ENCODE results near the gene UBE2J2.

Gene UBE2J2

DNA sequence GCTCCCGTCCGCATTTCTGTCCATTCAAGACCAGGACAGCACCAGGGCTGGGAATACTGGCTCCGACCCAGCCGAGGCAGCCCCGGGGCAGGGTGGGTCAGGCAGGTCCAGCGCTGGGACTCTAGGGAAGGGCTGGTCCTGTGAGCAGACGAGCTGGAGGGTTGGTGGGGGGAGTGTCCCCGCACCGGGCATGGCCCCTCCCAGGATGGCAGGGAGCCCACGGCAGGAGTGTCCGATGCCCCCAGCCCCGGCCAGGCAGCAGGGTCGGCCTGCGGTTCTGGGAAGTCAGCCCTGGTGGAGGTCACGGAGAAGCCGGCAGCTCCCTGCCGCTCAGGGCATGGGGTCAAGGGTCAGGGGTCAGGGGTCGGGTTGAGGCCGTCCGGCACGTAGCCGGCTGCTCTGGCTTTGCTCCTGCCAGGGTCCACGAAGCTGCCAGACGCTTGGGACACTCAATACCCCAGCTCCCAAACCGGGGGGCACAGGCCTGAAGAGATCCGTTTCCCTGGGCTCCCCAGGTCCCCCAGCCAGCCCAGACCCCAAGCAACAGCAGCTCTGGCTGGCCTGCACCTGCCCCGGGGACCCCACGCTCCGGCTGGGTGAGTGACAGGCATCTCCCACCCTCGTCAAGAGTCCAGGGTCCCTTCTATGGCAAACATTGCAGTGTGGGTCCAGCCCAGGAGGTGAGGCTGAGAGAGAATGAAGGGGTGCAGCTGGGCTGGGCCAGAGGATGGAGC lies 33.9 kb downstream of the UBE2J2 start:
- no peak overlapping the region for H3K9ac ChIP-seq (ENCODE audit: low read length)
- WGBS: 75% methylated on average over 28 of the region's 30 CpGs
- no peak overlapping the region for H2BK5ac ChIP-seq (ENCODE audit: low read depth, low read length, poor library complexity, severe bottlenecking)
- no peak overlapping the region for H2BK120ac ChIP-seq (ENCODE audit: low read depth, low read length)
- H3K4ac ChIP-seq (ENCODE audit: low read depth in 1 of 2, low read length in 2 of 2): no peak overlapping the region
- H3K14ac ChIP-seq (ENCODE audit: low read length in 2 of 2): no peak overlapping the region
- H3K23ac ChIP-seq (ENCODE audit: low read length in 2 of 2): no peak overlapping the region
- H3K36me3 ChIP-seq (ENCODE audit: control insufficient read depth in 1 of 2, insufficient read depth in 2 of 2, low read depth in 1 of 2, low read length in 2 of 2): peaks cover 0 to 36% of the 10 kb centered on the region in 2 experiments
- no peak overlapping the region for H2BK12ac ChIP-seq (ENCODE audit: low read length in 2 of 2)
- H2AFZ ChIP-seq (ENCODE audit: low read depth, low read length): no peak overlapping the region
- DNase-seq: no peak
- no peak overlapping the region for H3K4me3 ChIP-seq (ENCODE audit: insufficient read depth in 1 of 2, low read depth in 1 of 2, low read length in 2 of 2)
- H3K79me1 ChIP-seq (replicated peaks; ENCODE audit: low read length, poor library complexity, severe bottlenecking): no peaks in the 10 kb centered on the region
- H3K4me2 ChIP-seq (ENCODE audit: low read length, poor library complexity, severe bottlenecking): no peak overlapping the region
- H3K4me1 ChIP-seq (ENCODE audit: control insufficient read depth, insufficient read depth, low read depth, low read length): peaks cover 41% of the 10 kb centered on the region
- peaks cover 0 to 38% of the 10 kb centered on the region in 2 experiments for H3K27me3 ChIP-seq (ENCODE audit: control insufficient read depth in 1 of 2, insufficient read depth in 1 of 2, low read length in 2 of 2)
- H3K18ac ChIP-seq (ENCODE audit: low read depth in 1 of 2, low read length in 2 of 2): no peak overlapping the region
- no peak overlapping the region for H2AK5ac ChIP-seq (ENCODE audit: low read length, severe bottlenecking)
- no peaks in the 10 kb centered on the region for H3K9me3 ChIP-seq (ENCODE audit: control insufficient read depth, low read length)
- no peak overlapping the region for H4K8ac ChIP-seq (ENCODE audit: low read length)
- no peak overlapping the region for H2BK15ac ChIP-seq (ENCODE audit: low read depth, poor library complexity, severe bottlenecking)
- no peak overlapping the region for H3K27ac ChIP-seq (ENCODE audit: low read length, poor library complexity, severe bottlenecking)
- no peak overlapping the region for H4K91ac ChIP-seq (ENCODE audit: low read length)

DNA sequence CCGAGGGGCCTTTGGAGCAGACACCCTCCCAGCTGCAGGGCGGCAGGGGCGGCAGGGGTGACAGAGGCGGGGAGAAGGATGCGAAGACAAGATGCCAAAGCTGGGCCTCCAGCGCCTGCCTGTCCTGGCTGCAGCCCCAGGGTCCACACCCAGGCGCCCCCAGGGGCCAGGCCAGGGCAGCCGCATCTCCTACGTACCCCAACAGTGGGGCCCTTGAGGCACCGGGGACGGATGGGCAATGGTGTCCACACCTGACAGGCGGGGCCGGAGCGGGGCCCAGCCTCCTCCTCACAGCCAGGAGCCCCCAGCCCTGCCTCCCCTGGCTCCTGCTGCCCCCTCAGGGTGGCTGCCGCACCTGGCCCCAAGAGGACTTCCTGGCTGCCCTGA lies 34.4 kb downstream of the UBE2J2 start:
- H2BK15ac ChIP-seq (ENCODE audit: low read depth, poor library complexity, severe bottlenecking): no peak overlapping the region

DNA sequence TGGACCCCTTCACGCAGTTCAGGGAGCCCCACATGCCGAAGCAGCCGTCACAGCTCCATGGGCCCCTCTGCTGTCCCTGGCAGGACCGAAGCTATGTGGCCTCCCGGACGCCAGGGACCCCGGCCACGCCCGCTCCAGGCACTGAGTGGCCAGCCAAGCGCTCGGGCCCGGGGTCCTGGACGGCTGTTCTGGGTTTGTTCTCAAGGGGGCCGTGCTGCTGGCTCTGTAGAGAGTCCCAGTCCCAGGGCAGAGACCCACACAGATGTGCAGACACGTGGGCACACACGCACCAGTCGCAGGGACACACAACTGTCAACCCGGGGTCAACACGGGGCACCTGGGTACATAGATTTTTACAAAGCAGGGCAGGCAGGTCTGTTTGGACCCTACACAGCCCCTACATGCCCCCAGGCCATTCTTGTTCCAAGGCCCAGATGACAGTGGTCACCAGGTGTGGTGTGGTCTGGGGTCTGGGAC lies 34.9 kb downstream of the UBE2J2 start:
- Histone ChIP-seq H3K9me3 (ENCODE audit: control insufficient read depth, low read length) (no peaks in the 10 kb centered on the region), H3K36me3 (ENCODE audit: control insufficient read depth in 1 of 2, insufficient read depth in 2 of 2, low read depth in 1 of 2, low read length in 2 of 2) (peaks cover under 1 to 41% of the 10 kb centered on the region in 2 experiments), H3K4ac (ENCODE audit: low read depth in 1 of 2, low read length in 2 of 2) (no peak overlapping the region), H3K18ac (ENCODE audit: low read depth in 1 of 2, low read length in 2 of 2) (no peak overlapping the region), H2AFZ (ENCODE audit: low read depth, low read length) (no peak overlapping the region), H3K9ac (ENCODE audit: low read length) (no peak overlapping the region), H2AK5ac (ENCODE audit: low read length, severe bottlenecking) (no peak overlapping the region), H4K91ac (ENCODE audit: low read length) (no peak overlapping the region), H3K79me1 (replicated peaks; ENCODE audit: low read length, poor library complexity, severe bottlenecking) (peaks cover 9% of the 10 kb centered on the region), H2BK5ac (ENCODE audit: low read depth, low read length, poor library complexity, severe bottlenecking) (no peak overlapping the region), H3K4me2 (ENCODE audit: low read length, poor library complexity, severe bottlenecking) (no peak overlapping the region), H2BK120ac (ENCODE audit: low read depth, low read length) (no peak overlapping the region), H3K4me1 (ENCODE audit: control insufficient read depth, insufficient read depth, low read depth, low read length) (peaks cover 42% of the 10 kb centered on the region), H3K27ac (ENCODE audit: low read length, poor library complexity, severe bottlenecking) (no peak overlapping the region), H4K8ac (ENCODE audit: low read length) (no peak overlapping the region), H3K23ac (ENCODE audit: low read length in 2 of 2) (no peak overlapping the region), H3K14ac (ENCODE audit: low read length in 2 of 2) (no peak overlapping the region), H3K27me3 (ENCODE audit: control insufficient read depth in 1 of 2, insufficient read depth in 1 of 2, low read length in 2 of 2) (peaks cover 0 to 38% of the 10 kb centered on the region in 2 experiments), H2BK15ac (ENCODE audit: low read depth, poor library complexity, severe bottlenecking) (no peak overlapping the region), H2BK12ac (ENCODE audit: low read length in 2 of 2) (no peak overlapping the region), H3K4me3 (ENCODE audit: insufficient read depth in 1 of 2, low read depth in 1 of 2, low read length in 2 of 2) (no peak overlapping the region)
- DNase-seq: no peak
- 91% methylated on average over 19 of the region's 19 CpGs for WGBS

More for the DNA sequence above, 34.4 kb downstream of the UBE2J2 start:
- no peak overlapping the region for H3K18ac ChIP-seq (ENCODE audit: low read depth in 1 of 2, low read length in 2 of 2)
- H3K4me2 ChIP-seq (ENCODE audit: low read length, poor library complexity, severe bottlenecking): no peak overlapping the region
- no peak overlapping the region for H3K23ac ChIP-seq (ENCODE audit: low read length in 2 of 2)
- H3K27me3 ChIP-seq (ENCODE audit: control insufficient read depth in 1 of 2, insufficient read depth in 1 of 2, low read length in 2 of 2): peaks cover 0 to 38% of the 10 kb centered on the region in 2 experiments
- H3K9me3 ChIP-seq (ENCODE audit: control insufficient read depth, low read length): no peaks in the 10 kb centered on the region
- H3K4me3 ChIP-seq (ENCODE audit: insufficient read depth in 1 of 2, low read depth in 1 of 2, low read length in 2 of 2): no peak overlapping the region
- no peak overlapping the region for H2AFZ ChIP-seq (ENCODE audit: low read depth, low read length)
- H3K14ac ChIP-seq (ENCODE audit: low read length in 2 of 2): no peak overlapping the region
- H4K8ac ChIP-seq (ENCODE audit: low read length): no peak overlapping the region
- H3K9ac ChIP-seq (ENCODE audit: low read length): no peak overlapping the region
- DNase-seq: no peak
- H3K27ac ChIP-seq (ENCODE audit: low read length, poor library complexity, severe bottlenecking): no peak overlapping the region
- peaks cover 5% of the 10 kb centered on the region for H3K79me1 ChIP-seq (replicated peaks; ENCODE audit: low read length, poor library complexity, severe bottlenecking)
- H2BK12ac ChIP-seq (ENCODE audit: low read length in 2 of 2): no peak overlapping the region
- H4K91ac ChIP-seq (ENCODE audit: low read length): no peak overlapping the region
- WGBS: 90% methylated on average over 15 of the region's 15 CpGs
- H2BK5ac ChIP-seq (ENCODE audit: low read depth, low read length, poor library complexity, severe bottlenecking): no peak overlapping the region
- H2BK120ac ChIP-seq (ENCODE audit: low read depth, low read length): no peak overlapping the region
- H3K4me1 ChIP-seq (ENCODE audit: control insufficient read depth, insufficient read depth, low read depth, low read length): peaks cover 42% of the 10 kb centered on the region
- no peak overlapping the region for H3K4ac ChIP-seq (ENCODE audit: low read depth in 1 of 2, low read length in 2 of 2)
- peaks cover 0 to 40% of the 10 kb centered on the region in 2 experiments for H3K36me3 ChIP-seq (ENCODE audit: control insufficient read depth in 1 of 2, insufficient read depth in 2 of 2, low read depth in 1 of 2, low read length in 2 of 2)
- H2AK5ac ChIP-seq (ENCODE audit: low read length, severe bottlenecking): no peak overlapping the region

DNA sequence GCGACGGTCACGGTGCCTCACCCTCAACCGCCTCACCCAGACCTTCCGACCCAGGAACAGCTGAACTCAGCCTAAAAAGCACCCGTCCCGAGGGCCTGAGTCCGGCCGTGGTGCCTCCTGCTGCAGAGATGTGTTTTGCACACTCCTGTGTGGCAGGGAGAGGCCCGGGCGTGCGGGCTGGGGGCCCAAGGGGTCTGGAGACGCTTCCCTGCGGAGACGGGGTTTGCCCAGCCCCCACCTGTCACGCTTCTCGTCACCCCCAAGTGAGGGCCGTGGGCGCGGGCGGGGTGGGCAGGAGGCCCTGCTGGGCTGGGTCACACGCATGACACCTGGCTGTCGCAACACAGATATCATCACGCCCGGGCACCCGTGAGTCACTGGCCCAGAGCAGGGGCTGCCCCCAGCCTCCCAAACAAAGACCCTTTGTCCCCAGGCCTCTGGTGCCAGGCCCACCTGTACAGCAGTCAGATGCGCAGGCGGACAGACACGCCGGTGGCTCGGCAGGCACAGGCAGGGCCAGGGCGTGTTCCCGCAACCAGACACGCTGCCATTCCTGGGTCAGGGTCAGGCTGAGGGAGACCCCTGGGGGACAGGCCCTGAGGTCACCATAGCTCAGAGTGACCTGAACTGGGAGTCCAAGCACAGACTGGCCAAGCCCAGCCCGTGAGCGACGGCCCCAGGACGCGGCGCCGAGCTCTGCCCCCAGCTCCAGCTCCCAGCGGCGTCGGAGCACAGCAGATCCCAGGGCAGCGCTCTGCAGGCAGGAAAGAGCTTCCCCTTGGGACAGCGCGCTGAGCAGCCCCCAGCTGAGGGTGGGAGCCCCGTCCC lies 35.6 kb downstream of the UBE2J2 start:
- WGBS: 86% methylated on average over 48 of the region's 48 CpGs
- Histone ChIP-seq H2BK12ac (ENCODE audit: low read length in 2 of 2) (peak overlapping the region in 1 of 2 experiments; percentile 21), H3K4me3 (ENCODE audit: insufficient read depth in 1 of 2, low read depth in 1 of 2, low read length in 2 of 2) (no peak overlapping the region), H3K14ac (ENCODE audit: low read length in 2 of 2) (no peak overlapping the region), H2BK5ac (ENCODE audit: low read depth, low read length, poor library complexity, severe bottlenecking) (no peak overlapping the region), H3K79me1 (replicated peaks; ENCODE audit: low read length, poor library complexity, severe bottlenecking) (peaks cover 11% of the 10 kb centered on the region), H3K27ac (ENCODE audit: low read length, poor library complexity, severe bottlenecking) (no peak overlapping the region), H3K4ac (ENCODE audit: low read depth in 1 of 2, low read length in 2 of 2) (no peak overlapping the region), H2BK120ac (ENCODE audit: low read depth, low read length) (no peak overlapping the region), H3K36me3 (ENCODE audit: control insufficient read depth in 1 of 2, insufficient read depth in 2 of 2, low read depth in 1 of 2, low read length in 2 of 2) (peaks cover 6 to 41% of the 10 kb centered on the region in 2 experiments), H3K4me1 (ENCODE audit: control insufficient read depth, insufficient read depth, low read depth, low read length) (peaks cover 45% of the 10 kb centered on the region), H4K91ac (ENCODE audit: low read length) (no peak overlapping the region), H3K4me2 (ENCODE audit: low read length, poor library complexity, severe bottlenecking) (no peak overlapping the region), H3K27me3 (ENCODE audit: control insufficient read depth in 1 of 2, insufficient read depth in 1 of 2, low read length in 2 of 2) (peaks cover 0 to 38% of the 10 kb centered on the region in 2 experiments), H3K23ac (ENCODE audit: low read length in 2 of 2) (no peak overlapping the region), H2BK15ac (ENCODE audit: low read depth, poor library complexity, severe bottlenecking) (no peak overlapping the region), H3K18ac (ENCODE audit: low read depth in 1 of 2, low read length in 2 of 2) (no peak overlapping the region), H2AFZ (ENCODE audit: low read depth, low read length) (no peak overlapping the region), H2AK5ac (ENCODE audit: low read length, severe bottlenecking) (no peak overlapping the region), H4K8ac (ENCODE audit: low read length) (no peak overlapping the region), H3K9me3 (ENCODE audit: control insufficient read depth, low read length) (peaks cover 3% of the 10 kb centered on the region), H3K9ac (ENCODE audit: low read length) (no peak overlapping the region)
- DNase-seq: no peak
